Muscle of leg (tissue), 11 donors: Measurements from ENCODE around the gene CCDC167. TPM values are rescaled to one million over a fixed set of nuclear protein-coding genes. Genes with fewer than 3 reads are reported as not detected.

Experiments
- DNase-seq: peaks from one replicate; pipeline ENCODE4 v3.0.0; 2013
- H3K27ac ChIP-seq: one replicate; pipeline ENCODE4 v1.5.1; 2013; ENCODE audit warnings: mild to moderate bottlenecking, low read length, control low read depth
- H3K27me3 ChIP-seq: one replicate; pipeline ENCODE4 v1.6.1; 2013; ENCODE audit warnings: low read length; ENCODE audit not compliant: control insufficient read depth, insufficient read depth
- H3K36me3 ChIP-seq: one replicate; pipeline ENCODE4 v1.6.1; 2013; ENCODE audit warnings: low read length; ENCODE audit not compliant: control insufficient read depth, insufficient read depth
- H3K4me1 ChIP-seq: one replicate; pipeline ENCODE4 v1.6.1; 2013; ENCODE audit warnings: low read length; ENCODE audit not compliant: control insufficient read depth, insufficient read depth
- H3K4me3 ChIP-seq: one replicate; pipeline ENCODE4 v1.5.1; 2013; ENCODE audit warnings: low read length, control low read depth
- H3K9me3 ChIP-seq: replicated peaks from 2 replicates; pipeline ENCODE4 v1.6.1; 2013; ENCODE audit warnings: low read depth, low read length; ENCODE audit not compliant: control insufficient read depth
- WGBS: methylation state at CpG from one replicate; pipeline ENCODE4 v1.1.5; 2013; ENCODE audit warnings: missing lambda C conversion rate; ENCODE audit not compliant: insufficient coverage; 5-methylcytosine and 5-hydroxymethylcytosine counted together
- polyA plus RNA-seq, 8 donors: library from polyadenylated mRNA; unstranded; fragments of 120-200 nt; gene quantifications; one replicate each; pipeline versions ENCODE4 v1.2.1 to v1.2.3, GENCODE V29; 2013; ENCODE audit warnings: inconsistent platforms in 1 of 8, low replicate concordance in 1 of 8; ENCODE audit not compliant: insufficient read length in 8 of 8, insufficient read depth in 1 of 8
- total RNA-seq: library from RNA; stranded (reverse); fragments of 120-200 nt; gene quantifications from one replicate; pipeline ENCODE4 v1.2.4, GENCODE V29; 2013

Gene CCDC167
- total and polyA plus RNA-seq, 9 donors, result 19.0 to 34.3 (median 24.4) TPM

GRCh38 chr6:37513155-37513554 lies 13.5 kb upstream of the CCDC167 start:
- H3K36me3 ChIP-seq, result no peaks in the 10 kb centered on the region
- H3K9me3 ChIP-seq, result no peaks in the 10 kb centered on the region
- no peak overlapping the region for H3K27ac ChIP-seq
- 44% methylated on average over 4 of the region's 9 CpGs for WGBS
- peaks cover 55% of the 10 kb centered on the region for H3K27me3 ChIP-seq
- peaks cover 4% of the 10 kb centered on the region for H3K4me1 ChIP-seq
- DNase-seq, result no peak
- H3K4me3 ChIP-seq, result no peak overlapping the region

- H3K4me3 ChIP-seq, result no peak overlapping the region
- H3K36me3 ChIP-seq, result no peaks in the 10 kb centered on the region
- no peak overlapping the region for H3K27ac ChIP-seq
- 17% methylated on average over 6 of the region's 12 CpGs for WGBS
- DNase-seq, result no peak
- H3K27me3 ChIP-seq, result peaks cover 53% of the 10 kb centered on the region
- H3K9me3 ChIP-seq, result no peaks in the 10 kb centered on the region
- peaks cover 4% of the 10 kb centered on the region for H3K4me1 ChIP-seq
These were observed 12.8 kb upstream of the CCDC167 start for GRCh38 chr6:37512400-37513011.

- H3K27me3 ChIP-seq, result peaks cover 53% of the 10 kb centered on the region
- 26% methylated on average over 11 of the region's 16 CpGs for WGBS
These were observed 12.3 kb upstream of the CCDC167 start for GRCh38 chr6:37511910-37512399.

GRCh38 chr6:37511201-37511600 lies 11.5 kb upstream of the CCDC167 start:
- H3K27me3 ChIP-seq, result peaks cover 53% of the 10 kb centered on the region
- 86% methylated on average over 4 of the region's 5 CpGs for WGBS

More at GRCh38 chr6:37511910-37512399, 12.3 kb upstream of the CCDC167 start:
- DNase-seq, result no peak
- H3K4me1 ChIP-seq, result peaks cover 4% of the 10 kb centered on the region
- H3K36me3 ChIP-seq, result no peaks in the 10 kb centered on the region
- no peak overlapping the region for H3K27ac ChIP-seq
- no peaks in the 10 kb centered on the region for H3K9me3 ChIP-seq
- H3K4me3 ChIP-seq, result no peak overlapping the region

GRCh38 chr6:37507690-37508421 lies 8.2 kb upstream of the CCDC167 start:
- H3K4me1 ChIP-seq, result no peaks in the 10 kb centered on the region
- no peak overlapping the region for H3K4me3 ChIP-seq
- H3K36me3 ChIP-seq, result no peaks in the 10 kb centered on the region
- H3K27ac ChIP-seq, result no peak overlapping the region
- no peak for DNase-seq
- H3K9me3 ChIP-seq, result no peaks in the 10 kb centered on the region
- H3K27me3 ChIP-seq, result peaks cover 31% of the 10 kb centered on the region
- no CpG with 5 or more reads among the region's 4 CpGs for WGBS

More at GRCh38 chr6:37511201-37511600, 11.5 kb upstream of the CCDC167 start:
- DNase-seq, result no peak
- Histone ChIP-seq H3K36me3 (no peaks in the 10 kb centered on the region), H3K27ac (no peak overlapping the region), H3K4me1 (peaks cover 2% of the 10 kb centered on the region), H3K9me3 (no peaks in the 10 kb centered on the region), H3K4me3 (no peak overlapping the region)

- Histone ChIP-seq H3K9me3 (no peaks in the 10 kb centered on the region), H3K27me3 (peaks cover 23% of the 10 kb centered on the region), H3K4me3 (no peak overlapping the region), H3K4me1 (no peaks in the 10 kb centered on the region), H3K36me3 (no peaks in the 10 kb centered on the region), H3K27ac (no peak overlapping the region)
- no CpG with 5 or more reads among the region's 5 CpGs for WGBS
- DNase-seq, result no peak
These were observed 7.4 kb upstream of the CCDC167 start for GRCh38 chr6:37507077-37507476.

- Histone ChIP-seq H3K4me3 (no peak overlapping the region), H3K9me3 (no peaks in the 10 kb centered on the region), H3K27me3 (peaks cover 17% of the 10 kb centered on the region), H3K27ac (no peak overlapping the region), H3K36me3 (no peaks in the 10 kb centered on the region), H3K4me1 (no peaks in the 10 kb centered on the region)
- WGBS, result 80% methylated on average over 1 of the region's 4 CpGs
- DNase-seq, result no peak
These were observed 6.8 kb upstream of the CCDC167 start for GRCh38 chr6:37506479-37506878.

GRCh38 chr6:37504024-37504423 lies 4.3 kb upstream of the CCDC167 start:
- peaks cover 2% of the 10 kb centered on the region for H3K4me1 ChIP-seq
- no peaks in the 10 kb centered on the region for H3K36me3 ChIP-seq
- DNase-seq, result no peak
- H3K9me3 ChIP-seq, result no peaks in the 10 kb centered on the region
- H3K27ac ChIP-seq, result no peak overlapping the region
- no peak overlapping the region for H3K4me3 ChIP-seq
- WGBS, result no CpG with 5 or more reads among the region's 2 CpGs
- H3K27me3 ChIP-seq, result peaks cover 3% of the 10 kb centered on the region

GRCh38 chr6:37503309-37503965 lies 3.7 kb upstream of the CCDC167 start:
- Histone ChIP-seq H3K4me3 (no peak overlapping the region), H3K4me1 (peaks cover 5% of the 10 kb centered on the region), H3K27ac (no peak overlapping the region), H3K27me3 (peaks cover 3% of the 10 kb centered on the region), H3K36me3 (no peaks in the 10 kb centered on the region), H3K9me3 (no peaks in the 10 kb centered on the region)
- whole genome bisulfite sequencing, result 46% methylated on average over 4 of the region's 7 CpGs
- DNase-seq, result no peak

GRCh38 chr6:37502703-37503291 lies 3.1 kb upstream of the CCDC167 start:
- no peak overlapping the region for H3K27ac ChIP-seq
- no peaks in the 10 kb centered on the region for H3K36me3 ChIP-seq
- H3K27me3 ChIP-seq, result peaks cover 3% of the 10 kb centered on the region

More at GRCh38 chr6:37502703-37503291, 3.1 kb upstream of the CCDC167 start:
- no peak for DNase-seq
- no CpG with 5 or more reads among the region's 7 CpGs for WGBS
- Histone ChIP-seq H3K4me3 (no peak overlapping the region), H3K9me3 (no peaks in the 10 kb centered on the region), H3K4me1 (peaks cover 5% of the 10 kb centered on the region)
